ENCODE results near the gene ZNF524.

ZNF524 gene

DNA sequence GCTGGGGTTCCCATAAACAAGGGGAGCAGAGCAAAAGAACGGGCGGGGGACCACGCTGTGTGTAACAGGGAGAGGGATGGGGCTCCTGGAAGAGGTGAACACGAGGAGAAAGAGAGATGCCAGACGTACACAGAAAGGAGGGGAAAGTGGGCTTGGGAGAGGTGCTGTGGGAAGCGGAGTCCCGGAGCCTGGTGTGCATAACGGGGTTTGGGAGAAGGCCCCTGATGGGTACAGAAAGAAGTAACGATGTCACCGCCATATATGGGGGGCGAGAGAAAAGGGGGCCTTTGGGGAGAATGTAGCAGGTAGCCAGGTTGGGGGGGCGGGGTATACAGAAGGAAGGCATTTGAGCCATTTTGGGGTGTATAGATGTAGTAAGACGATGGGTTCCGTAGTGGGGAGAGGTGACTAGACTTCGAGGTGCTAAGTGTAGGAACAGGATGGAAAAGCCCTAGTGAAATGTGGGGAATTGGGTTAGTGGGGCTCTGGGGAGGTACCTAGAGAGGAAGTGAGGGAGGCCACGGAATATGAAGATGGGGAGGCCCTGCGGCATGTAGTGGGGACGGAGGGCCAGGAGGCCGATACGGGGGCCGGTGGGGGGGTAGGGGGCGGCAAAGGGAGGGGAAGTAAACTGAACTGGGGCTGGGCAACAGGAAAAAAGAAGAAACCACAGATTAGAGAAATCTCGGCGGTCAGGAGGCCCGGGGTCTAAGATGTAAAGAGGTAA is 41.5 kb downstream of the ZNF524 start:
- DNase-seq (ENCODE audit: low read depth, low spot score): peak; percentile 28

DNA sequence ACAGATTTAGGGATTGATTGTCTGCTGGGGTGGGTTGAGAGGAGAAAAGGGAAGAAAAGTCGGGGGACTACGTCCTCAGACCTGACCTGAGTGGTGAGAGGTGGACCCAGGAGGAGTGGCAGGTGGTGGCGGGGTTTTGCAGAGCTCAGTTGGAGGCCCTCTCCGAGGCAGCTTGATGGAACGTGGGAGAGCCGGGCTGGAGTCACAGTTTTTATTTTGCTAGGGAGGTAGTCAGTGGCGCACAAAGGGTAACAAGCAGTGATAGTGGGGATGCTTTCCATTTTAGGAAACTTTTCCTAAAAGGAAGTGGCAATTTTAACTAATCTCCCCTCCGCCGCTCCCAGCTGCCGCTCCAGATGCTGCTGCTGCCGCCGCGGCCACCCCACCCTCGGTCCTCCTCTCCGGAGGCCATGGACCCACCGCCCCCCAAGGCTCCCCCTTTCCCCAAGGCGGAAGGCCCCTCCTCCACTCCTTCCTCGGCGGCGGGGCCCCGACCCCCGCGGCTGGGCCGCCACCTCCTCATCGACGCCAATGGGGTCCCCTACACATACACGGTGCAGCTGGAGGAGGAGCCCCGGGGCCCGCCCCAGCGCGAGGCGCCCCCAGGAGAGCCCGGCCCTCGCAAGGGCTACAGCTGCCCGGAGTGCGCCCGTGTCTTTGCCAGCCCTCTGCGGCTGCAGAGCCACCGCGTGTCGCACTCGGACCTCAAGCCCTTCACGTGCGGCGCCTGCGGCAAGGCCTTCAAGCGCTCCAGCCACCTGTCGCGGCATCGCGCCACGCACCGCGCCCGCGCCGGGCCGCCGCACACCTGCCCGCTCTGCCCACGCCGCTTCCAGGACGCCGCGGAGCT is 42.3 kb downstream of the ZNF524 start:
- peak; percentile 45 for DNase-seq (ENCODE audit: low read depth, low spot score)

DNA sequence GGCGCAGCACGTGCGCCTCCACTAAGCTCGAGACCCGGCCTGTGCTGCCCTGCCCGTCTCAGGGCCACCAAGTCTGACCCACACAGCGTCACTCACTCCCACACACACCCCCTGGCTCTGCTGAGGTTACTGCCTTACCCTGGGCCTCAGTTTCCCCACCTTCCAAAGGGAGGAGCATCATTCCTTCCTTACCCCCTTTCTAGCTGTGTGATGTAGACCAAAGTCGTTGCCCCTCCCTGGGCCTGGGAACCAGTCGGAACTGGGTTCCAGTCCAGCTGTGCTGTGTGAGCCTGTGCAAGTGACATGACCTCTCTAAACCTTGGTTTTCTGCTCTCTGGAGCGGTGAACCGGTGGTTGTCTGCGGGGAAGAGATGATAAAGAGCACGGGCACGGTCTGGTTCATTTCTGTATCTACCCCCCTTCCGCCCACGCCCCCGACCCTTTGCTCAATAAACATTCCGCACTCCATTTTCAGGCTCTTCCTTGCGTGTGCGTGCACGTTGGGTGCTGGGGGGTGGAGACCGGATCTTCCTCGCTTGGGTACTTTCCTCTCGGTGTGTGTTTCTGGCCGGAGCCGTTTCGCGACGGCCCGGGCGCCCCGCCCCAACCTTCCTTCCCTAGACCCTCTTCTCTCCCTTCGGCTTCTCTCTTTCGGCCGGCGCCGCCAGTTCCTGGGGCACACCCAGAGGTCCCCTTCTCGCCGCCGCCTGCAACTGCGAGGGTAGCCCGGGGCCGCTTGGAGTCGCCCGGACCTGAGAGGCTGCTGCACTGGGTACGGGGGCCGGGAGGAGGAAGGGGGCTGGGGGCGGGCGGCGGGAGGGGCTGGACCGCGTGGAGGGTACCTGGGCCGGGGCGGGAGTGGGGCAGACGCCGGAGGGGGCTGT is 43.2 kb downstream of the ZNF524 start, which contains the start of gene ZNF581:
TSS of gene ZNF581 (plus strand) at position 647 of the 884 bp plus-strand sequence. CDS start 923 bp downstream, outside the sequence.
- DNase-seq (ENCODE audit: low read depth, low spot score): peak; percentile 87

GRCh38 chr19:55643887-55644176 is 43.7 kb downstream of the ZNF524 start:
- no peak for DNase-seq (ENCODE audit: low read depth, low spot score)

DNA sequence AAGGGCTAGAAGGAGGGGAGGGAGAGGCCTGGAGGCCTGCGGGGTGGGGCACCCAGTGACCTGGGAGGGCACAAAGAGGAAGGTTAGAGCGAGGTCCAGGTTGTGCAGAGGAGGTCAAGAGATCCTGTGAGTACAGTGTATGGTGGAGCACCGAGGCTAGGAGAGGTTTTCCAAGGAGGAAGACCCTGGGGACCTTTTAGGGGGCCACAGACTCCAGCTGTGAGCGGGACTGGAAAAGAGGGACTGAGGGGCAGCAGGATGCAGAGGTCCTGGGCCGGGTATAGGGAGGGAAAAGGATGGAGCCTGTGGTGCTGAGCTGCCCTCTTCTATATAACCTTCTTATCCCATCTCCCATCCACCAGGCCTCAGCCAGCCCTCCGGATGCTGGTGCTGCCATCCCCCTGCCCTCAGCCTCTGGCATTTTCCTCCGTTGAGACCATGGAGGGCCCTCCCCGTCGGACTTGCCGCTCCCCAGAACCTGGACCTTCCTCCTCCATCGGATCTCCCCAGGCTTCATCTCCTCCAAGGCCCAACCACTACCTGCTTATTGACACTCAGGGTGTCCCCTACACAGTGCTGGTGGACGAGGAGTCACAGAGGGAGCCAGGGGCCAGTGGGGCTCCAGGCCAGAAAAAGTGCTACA is 44.2 kb downstream of the ZNF524 start:
- DNase-seq (ENCODE audit: low read depth, low spot score): no peak

- DNase-seq (ENCODE audit: low read depth, low spot score): no peak
These were observed 44.9 kb downstream of the ZNF524 start for GRCh38 chr19:55644842-55645511.

DNA sequence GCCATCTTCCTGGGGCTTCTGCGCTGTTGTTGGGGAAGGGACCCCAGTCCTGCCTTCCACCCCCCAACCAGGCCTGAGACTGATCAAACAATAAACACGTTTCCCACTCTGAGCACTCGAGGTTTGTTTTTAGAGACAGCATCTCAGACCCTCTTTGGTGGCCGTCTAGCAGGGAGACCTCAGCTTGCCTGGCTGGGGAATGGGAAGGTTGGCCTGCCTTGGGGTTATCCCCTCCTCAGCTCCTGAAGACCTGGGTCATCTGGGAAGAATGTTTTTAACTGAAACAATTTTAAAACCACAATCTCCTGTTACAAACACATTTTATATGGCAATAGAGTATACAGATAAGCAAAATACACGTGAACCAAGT is 45.4 kb downstream of the ZNF524 start:
- DNase-seq (ENCODE audit: low read depth, low spot score): no peak

- DNase-seq (ENCODE audit: low read depth, low spot score): no peak
These were observed 47.0 kb downstream of the ZNF524 start for GRCh38 chr19:55646889-55647731.

DNA sequence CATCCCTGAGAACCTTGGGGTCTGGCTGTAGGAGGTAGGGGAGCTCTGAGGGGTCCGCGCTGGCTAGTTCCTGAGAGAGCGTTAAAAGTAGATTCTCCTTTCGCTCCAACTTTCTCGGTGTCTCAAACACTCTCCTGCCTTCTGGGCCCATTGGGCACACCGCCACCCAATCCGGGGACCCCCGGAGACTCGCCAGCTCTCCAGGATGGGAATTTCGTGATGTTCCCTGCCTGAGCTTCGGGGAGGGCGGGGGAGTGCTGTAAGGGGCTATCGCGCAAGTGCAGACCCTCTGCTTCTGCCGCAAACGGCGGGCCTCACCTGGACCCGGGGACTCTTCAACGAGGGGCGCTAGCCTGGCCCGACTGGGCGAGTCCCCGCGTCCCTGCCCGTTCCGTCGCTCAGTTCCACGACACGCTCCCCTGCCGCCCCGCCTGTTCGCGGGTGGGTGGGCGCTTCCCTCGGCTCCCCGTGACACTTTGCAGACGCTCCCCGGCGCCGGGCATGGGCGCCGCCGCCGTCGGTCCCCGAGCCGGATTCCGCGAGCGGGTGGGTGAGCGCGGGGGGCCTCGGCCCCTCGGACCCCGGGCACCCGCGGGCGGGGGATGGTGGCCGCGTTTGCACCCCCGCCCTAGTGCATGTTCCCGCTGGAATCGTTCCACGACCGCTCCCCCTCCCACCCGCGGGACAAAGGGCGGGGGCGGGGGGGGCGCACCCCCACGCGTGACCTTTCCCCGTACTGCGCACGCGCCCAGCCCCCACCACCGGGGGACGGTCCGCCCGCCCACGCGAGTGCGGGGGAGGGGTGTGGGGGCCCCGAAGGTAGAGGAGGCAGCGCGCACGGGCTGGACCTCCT is 47.9 kb downstream of the ZNF524 start, which contains the start of gene CCDC106:
TSS of gene CCDC106 (plus strand) at position 481 of the 853 bp plus-strand sequence. CDS start 835 bp downstream, outside the sequence.
- peak; percentile 90 for DNase-seq (ENCODE audit: low read depth, low spot score)

DNA sequence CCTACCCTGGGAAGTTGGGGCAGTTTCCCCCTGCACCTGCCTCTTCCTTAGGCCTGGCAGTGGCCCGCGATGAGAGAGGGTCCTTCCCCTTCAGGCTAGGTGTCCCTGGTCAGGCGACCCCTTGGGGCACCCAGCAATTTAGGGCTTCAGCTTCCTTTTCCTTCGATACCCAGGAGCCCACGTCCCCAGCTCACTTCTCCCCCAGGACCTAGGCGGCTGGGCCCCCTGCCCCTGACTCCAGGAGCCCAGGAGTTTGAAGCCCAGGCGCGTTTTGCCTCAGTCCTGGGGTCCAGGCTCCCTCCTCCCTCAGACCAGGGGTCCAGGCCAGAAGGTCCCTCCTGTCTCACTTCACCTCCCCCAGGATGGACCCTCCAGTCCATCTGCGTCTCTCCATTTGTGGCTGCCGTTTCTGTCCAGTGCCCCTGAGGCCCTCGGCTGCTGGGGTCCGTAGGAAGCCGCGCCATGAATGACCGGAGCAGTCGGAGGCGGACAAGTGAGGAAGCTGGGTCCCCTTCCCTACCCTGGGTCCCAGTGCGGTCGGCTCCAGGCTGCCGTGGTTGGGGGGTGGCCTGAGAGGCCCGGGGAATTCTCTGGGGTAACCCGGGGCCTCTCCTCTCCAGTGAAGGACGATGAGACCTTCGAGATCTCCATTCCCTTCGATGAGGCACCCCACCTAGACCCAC is 48.6 kb downstream of the ZNF524 start:
- no peak for DNase-seq (ENCODE audit: low read depth, low spot score)

- no peak for DNase-seq (ENCODE audit: low read depth, low spot score)
These were observed 49.4 kb downstream of the ZNF524 start for GRCh38 chr19:55649268-55650125.

DNA sequence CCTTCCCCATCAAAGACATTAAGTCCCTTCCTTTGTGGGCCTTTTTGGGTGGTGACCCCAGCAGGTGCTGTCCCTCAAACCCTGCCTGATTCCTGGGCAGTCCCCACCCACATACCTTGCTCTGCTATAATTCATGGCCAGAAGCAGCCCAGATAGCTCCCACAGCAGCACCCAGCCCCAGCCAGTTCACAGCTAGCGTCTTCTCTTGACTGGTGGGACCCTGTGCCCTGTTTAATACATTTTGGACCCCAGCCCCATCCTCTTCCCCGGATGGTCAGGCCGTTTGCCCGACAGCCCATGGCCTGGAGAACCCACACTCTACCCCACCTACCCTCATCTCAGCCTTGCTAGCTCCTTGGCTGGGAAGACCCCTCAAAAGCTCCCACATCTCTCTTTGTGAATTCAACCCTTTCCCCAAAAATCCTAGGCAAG is 50.1 kb downstream of the ZNF524 start:
- no peak for DNase-seq (ENCODE audit: low read depth, low spot score)

- no peak for DNase-seq (ENCODE audit: low read depth, low spot score)
These were observed 50.6 kb downstream of the ZNF524 start for GRCh38 chr19:55650602-55651230.

DNA sequence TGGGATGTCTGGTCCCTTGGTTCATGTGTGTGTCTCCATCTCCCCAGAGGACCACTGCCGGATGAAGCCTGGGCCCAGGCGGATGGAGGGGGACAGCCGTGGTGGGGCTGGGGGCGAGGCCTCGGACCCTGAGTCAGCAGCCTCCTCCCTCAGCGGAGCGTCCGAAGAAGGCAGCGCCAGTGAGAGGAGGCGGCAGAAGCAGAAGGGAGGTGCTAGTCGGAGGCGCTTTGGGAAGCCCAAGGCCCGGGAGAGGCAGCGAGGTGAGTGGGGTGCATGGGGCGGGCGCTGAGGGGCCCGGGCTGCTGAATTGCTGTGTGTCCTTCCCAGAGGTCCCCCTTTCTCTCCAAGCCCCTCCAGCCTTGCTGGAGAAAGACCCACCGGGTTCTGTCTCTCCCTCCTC is 51.1 kb downstream of the ZNF524 start:
- DNase-seq (ENCODE audit: low read depth, low spot score): no peak

GRCh38 chr19:55652311-55653128 is 52.4 kb downstream of the ZNF524 start:
- no peak for DNase-seq (ENCODE audit: low read depth, low spot score)

Data from astrocyte of the hippocampus (primary cell).